AG09319 (cell line): ENCODE results near the gene SPCS1.
"Not testable (repeated sequence)": the region's sequence is repeated elsewhere in the genome, so short reads cannot be mapped to it uniquely, and the experiment has no call there.

Experiments used
- DNase-seq: peaks from one replicate; pipeline ENCODE4 v3.0.0-alpha.2; 2010; ENCODE audit warnings: low read depth; ENCODE audit errors: extremely low read depth
- CTCF ChIP-seq: IDR thresholded peaks from 2 replicates; pipeline ENCODE4 v1.5.1; 2011; ENCODE audit warnings: low read depth, mild to moderate bottlenecking, inconsistent platforms, low read length, moderate library complexity

SPCS1 gene

GRCh38 chr3:52705688-52706686 is at the start of gene SPCS1, which contains the start of gene GLT8D1:
Gene SPCS1, plus strand, starts transcription at chr3:52706106. Its CDS starts 141 bp downstream, at chr3:52706247.
Gene GLT8D1, minus strand, starts transcription at chr3:52705791. Its CDS starts 5,331 bp downstream, at chr3:52700460.
- TF ChIP-seq CTCF, result no peak

GRCh38 chr3:52660046-52660445 is 45.9 kb upstream of the SPCS1 start:
- TF ChIP-seq CTCF, result no peak
- DNase-seq, result no peak

More at GRCh38 chr3:52705688-52706686, at the start of gene SPCS1, which contains the start of gene GLT8D1:
- peak; percentile 49 for DNase-seq

GRCh38 chr3:52663098-52663497 is 42.8 kb upstream of the SPCS1 start:
- DNase-seq, result no peak
- no peak for TF ChIP-seq CTCF

- DNase-seq, result peak; percentile 99
- no peak for TF ChIP-seq CTCF
These were observed 35.0 kb upstream of the SPCS1 start for GRCh38 chr3:52670621-52671521.

GRCh38 chr3:52671676-52672075 is 34.2 kb upstream of the SPCS1 start:
- no peak for TF ChIP-seq CTCF
- no peak for DNase-seq

- DNase-seq, result not testable (repeated sequence)
These were observed 29.7 kb upstream of the SPCS1 start for GRCh38 chr3:52676201-52676600.

GRCh38 chr3:52678265-52679198 is 27.4 kb upstream of the SPCS1 start:
- DNase-seq, result no peak
- TF ChIP-seq CTCF, result no peak
